HG03280 (cell line): ENCODE measurements around the gene BPIFB6.

Experiments used
- ATAC-seq: cut with Tn5 transposase; IDR thresholded peaks from one replicate; pipeline ENCODE4 v1.9.1; 2021; ENCODE audit warnings: mild to moderate bottlenecking, moderate library complexity; ENCODE audit not compliant: unreplicated experiment

BPIFB6 gene

DNA sequence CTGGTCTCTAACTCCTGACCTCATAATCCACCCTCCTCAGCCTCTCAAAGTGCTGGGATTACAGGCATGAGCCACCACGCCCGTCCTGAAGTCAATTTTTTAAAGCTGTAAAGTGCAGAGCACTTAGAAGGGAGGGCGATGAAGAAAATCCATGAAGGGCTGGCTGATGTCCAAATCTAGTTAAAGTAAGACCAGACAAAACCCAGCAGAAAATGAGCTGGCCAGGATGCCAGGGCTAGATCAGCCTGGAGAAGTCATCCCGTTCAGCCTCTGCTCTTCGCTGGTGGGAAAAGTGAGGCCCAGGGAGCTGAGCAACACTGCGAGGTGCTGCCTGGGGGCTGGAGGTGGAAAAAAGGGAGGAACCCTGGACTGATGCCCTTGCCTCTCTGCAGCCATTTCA lies 51.1 kb downstream of the BPIFB6 start:
- no peak for ATAC-seq

DNA sequence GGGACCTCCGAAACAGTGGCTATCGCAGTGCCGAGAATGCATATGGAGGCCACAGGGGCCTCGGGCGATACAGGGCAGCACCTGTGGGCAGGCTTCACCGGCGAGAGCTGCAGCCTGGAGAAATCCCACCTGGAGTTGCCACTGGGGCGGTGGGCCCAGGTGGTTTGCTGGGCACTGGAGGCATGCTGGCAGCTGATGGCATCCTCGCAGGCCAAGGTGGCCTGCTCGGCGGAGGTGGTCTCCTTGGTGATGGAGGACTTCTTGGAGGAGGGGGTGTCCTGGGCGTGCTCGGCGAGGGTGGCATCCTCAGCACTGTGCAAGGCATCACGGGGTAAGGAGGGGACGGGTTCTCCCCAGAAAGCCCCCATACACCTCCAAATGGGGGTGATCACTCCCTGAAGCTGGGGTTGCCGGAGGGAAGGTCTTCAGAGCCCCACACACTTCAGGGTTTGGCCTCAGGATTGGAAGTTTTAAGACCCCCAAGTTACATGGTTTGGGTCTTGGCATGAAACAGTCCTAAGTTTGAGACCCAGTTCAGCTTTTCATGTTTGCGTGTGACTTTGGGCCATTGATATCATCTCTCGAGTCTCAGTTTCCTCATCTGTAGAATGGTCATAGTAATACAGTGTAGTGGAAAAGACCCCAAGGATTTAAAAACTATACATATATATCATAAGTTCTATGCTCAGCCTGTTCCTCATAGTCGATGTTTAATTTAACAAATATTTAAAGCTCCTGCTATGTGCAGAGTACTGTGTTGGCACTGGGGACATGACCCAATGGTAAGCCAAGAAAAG lies 52.3 kb downstream of the BPIFB6 start:
- no peak for ATAC-seq

DNA sequence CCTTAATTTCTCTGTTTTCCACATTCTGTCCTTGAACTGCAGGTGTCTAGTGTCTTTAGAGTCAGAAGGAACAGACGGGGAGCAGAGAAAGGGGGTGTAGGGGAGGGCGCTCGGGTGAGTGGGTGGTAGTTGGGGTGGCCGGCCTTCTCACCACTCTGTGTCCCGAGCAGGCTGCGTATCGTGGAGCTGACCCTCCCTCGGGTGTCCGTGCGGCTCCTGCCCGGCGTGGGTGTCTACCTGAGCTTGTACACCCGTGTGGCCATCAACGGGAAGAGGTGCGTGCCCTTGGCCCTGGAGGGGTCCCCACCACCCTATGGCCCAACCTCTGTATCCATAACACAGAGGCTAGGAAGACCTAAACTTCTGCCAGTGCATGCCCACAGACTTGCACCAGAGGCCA lies 53.3 kb downstream of the BPIFB6 start:
- no peak for ATAC-seq

DNA sequence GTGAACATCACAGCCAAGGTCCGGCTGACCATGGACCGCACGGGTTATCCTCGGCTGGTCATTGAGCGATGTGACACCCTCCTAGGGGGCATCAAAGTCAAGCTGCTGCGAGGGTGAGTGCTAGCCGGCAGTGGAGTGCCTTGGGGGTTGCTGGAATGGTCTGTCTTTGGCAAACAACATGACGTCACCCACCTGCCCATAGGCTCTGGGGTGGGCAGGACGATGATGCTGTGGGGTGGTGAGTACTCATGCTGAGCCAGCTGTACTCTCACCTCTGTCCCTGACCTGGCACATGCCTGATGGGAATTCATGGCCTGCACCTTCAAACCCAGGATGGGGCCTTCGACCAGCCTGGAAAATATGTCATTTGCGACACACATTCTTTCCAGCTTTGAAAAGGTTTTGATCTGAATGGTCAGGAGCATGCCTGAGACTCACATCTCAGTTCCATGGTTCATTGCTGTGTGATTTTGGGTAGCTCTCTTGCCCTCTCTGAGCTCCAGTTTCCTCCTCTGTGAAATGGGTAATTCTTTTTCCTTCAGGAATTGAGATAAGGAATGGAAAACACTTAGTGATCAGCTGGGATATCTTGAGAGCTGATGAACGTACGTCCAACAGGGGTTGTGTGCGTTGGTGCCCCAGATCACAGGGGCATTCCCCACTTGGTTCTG lies 54.7 kb downstream of the BPIFB6 start:
- ATAC-seq, result no peak

DNA sequence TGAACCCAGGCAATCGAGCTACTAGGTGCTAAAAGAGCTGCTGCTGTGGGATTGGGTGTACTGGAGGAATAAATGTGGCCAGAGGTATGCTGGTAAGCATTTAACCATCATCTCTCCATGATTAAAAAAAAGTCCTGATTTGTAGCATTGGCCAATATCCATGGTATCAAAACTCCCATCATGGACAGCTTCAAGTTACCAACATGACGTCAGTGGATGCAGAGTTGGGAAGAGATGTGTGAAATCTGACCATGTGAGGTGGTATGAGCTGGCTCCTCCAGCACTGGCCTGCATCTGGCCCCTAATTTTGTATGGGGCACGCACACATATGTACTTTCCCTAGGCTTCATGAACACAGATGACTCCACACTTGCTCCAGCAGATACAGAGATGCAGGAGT lies 59.7 kb downstream of the BPIFB6 start:
- ATAC-seq, result no peak

DNA sequence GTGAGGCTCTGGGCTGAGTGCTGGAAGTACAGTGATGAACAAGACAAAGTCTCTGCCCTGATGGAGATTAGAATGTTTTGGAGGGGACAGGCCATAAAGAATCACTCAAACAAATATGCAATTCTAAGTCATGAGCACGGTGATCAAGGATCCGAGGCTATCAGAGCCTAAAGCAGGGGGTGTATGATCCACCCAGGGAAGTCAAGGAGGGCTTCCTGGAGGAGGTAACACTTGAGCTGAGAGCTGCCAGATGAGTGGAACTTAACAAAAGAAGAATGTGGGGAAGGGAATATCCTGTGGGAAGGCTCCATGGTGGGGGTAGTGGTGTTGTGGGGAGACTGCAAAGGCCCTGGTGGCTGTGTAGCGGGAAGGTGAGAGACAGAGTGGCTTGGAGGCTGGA lies 60.2 kb downstream of the BPIFB6 start:
- no peak for ATAC-seq

DNA sequence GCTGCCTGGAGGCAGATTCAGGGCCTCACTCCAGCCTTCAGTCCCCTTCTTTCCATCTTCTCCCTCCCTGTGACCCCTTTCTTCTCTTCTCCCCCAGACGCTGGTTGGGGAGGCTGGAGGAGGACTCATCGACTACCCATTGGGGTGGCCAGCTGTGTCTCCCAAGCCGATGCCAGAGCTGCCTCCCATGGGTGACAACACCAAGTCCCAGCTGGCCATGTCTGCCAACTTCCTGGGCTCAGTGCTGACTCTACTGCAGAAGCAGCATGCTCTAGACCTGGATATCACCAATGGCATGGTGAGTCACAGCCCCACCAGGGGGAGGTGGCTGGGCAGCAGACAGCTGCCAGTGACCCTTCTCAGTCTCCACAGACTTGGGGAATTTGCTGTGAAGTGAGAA lies 60.9 kb downstream of the BPIFB6 start:
- no peak for ATAC-seq

DNA sequence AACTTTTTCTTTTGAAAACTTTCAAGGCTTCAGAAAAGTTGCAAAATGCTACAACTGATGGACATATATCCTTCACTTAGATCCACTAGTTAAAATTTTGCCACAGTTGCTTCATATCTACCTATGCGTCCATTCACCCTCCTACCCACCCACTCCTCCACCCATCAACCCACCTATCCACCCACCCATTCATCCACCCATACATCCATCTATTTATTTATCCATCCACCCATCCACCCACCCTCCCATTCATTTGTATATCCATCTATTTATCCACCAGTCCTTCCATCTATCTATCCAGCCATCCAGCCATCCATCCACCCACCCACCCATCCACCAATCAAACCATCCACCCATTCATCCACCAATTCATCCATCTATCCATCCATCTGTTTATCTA lies 61.6 kb downstream of the BPIFB6 start:
- ATAC-seq, result no peak

DNA sequence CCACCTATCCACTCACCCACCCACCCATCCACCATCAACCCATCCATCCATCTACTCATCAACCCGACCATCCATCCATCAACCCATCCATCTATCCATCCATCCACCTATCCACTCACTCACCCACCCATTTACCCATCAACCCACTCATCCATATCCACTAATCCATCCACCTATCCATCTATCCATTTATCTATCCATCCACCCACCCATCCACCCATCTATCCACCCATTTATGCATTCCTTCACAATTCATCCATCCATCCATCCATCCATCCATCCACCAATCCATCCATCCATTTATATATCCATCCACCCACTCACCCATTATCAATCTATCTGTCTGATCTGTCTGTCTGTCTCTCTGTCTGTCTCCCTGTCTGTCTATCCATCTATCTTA lies 62.1 kb downstream of the BPIFB6 start:
- no peak for ATAC-seq
